ENCODE measurements around the gene AGBL1. TPM values are rescaled to one million over a fixed set of nuclear protein-coding genes. Genes with fewer than 3 reads are reported as not detected.

The AGBL1 gene
- total and polyA plus RNA-seq, 2 experiments from 2014 or later, result 0.03 TPM; not detected in 1

DNA sequence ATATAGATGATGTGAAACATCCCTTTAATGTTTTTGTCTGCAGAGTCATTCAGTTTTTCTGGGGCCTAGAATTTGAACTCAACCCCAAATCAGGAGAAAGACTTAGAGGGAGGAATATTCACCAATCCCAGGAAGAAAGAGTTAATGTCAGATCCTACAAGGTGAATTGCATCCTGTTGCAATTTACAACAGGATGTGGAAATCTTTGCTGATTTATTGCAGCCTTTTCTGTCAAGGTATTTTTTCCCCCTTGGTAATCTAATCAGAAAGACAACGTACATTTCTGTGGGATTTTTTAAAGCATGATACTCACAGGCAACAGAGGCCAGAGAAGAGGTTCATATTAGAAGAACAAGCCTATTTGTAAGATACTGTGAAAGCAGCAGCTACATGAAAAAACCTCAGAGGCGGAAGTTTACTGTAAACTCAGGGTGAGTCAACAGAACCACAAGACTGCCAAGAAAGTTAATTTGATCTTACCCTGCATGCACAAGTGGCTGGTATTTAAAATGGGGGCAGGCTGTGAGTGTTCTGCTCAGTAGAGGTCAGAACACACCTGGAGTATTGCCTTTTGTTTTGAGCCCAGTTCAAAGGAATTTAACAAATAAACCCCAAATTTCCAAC, 531.9 kb downstream of the AGBL1 start:
- TF ChIP-seq STAT1 (IDR thresholded peaks at IDR 0.05; ENCODE audit: unreplicated experiment) (no peak), POLR2AphosphoS5 (IDR thresholded peaks at IDR 0.05; ENCODE audit: low read depth) (no peak), JUNB (IDR thresholded peaks at IDR 0.05; ENCODE audit: unreplicated experiment) (no peak), EZH2phosphoT487 (IDR thresholded peaks at IDR 0.05; ENCODE audit: unreplicated experiment) (no peak), CREB1 (CRISPR knock-in tag; IDR thresholded peaks at IDR 0.05; ENCODE audit: low read depth) (no peak), NANOG (IDR thresholded peaks at IDR 0.05; ENCODE audit: borderline replicate concordance) (no peak), ZNF114 (CRISPR knock-in tag; IDR thresholded peaks at IDR 0.05) (no peak), ZNF331 (CRISPR knock-in tag; IDR thresholded peaks at IDR 0.05; ENCODE audit: low read depth) (no peak), ETS1 (IDR thresholded peaks at IDR 0.05) (no peak), EZH2 (IDR thresholded peaks at IDR 0.05; ENCODE audit: low read depth, unreplicated experiment) (no peak)
- TF ChIP-seq, protein P1, sequence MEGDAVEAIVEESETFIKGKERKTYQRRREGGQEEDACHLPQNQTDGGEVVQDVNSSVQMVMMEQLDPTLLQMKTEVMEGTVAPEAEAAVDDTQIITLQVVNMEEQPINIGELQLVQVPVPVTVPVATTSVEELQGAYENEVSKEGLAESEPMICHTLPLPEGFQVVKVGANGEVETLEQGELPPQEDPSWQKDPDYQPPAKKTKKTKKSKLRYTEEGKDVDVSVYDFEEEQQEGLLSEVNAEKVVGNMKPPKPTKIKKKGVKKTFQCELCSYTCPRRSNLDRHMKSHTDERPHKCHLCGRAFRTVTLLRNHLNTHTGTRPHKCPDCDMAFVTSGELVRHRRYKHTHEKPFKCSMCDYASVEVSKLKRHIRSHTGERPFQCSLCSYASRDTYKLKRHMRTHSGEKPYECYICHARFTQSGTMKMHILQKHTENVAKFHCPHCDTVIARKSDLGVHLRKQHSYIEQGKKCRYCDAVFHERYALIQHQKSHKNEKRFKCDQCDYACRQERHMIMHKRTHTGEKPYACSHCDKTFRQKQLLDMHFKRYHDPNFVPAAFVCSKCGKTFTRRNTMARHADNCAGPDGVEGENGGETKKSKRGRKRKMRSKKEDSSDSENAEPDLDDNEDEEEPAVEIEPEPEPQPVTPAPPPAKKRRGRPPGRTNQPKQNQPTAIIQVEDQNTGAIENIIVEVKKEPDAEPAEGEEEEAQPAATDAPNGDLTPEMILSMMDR (conservative IDR thresholded peaks at IDR 0.05; ENCODE audit: low read depth in 2 of 2), result no peak
- TF ChIP-seq, protein P2, sequence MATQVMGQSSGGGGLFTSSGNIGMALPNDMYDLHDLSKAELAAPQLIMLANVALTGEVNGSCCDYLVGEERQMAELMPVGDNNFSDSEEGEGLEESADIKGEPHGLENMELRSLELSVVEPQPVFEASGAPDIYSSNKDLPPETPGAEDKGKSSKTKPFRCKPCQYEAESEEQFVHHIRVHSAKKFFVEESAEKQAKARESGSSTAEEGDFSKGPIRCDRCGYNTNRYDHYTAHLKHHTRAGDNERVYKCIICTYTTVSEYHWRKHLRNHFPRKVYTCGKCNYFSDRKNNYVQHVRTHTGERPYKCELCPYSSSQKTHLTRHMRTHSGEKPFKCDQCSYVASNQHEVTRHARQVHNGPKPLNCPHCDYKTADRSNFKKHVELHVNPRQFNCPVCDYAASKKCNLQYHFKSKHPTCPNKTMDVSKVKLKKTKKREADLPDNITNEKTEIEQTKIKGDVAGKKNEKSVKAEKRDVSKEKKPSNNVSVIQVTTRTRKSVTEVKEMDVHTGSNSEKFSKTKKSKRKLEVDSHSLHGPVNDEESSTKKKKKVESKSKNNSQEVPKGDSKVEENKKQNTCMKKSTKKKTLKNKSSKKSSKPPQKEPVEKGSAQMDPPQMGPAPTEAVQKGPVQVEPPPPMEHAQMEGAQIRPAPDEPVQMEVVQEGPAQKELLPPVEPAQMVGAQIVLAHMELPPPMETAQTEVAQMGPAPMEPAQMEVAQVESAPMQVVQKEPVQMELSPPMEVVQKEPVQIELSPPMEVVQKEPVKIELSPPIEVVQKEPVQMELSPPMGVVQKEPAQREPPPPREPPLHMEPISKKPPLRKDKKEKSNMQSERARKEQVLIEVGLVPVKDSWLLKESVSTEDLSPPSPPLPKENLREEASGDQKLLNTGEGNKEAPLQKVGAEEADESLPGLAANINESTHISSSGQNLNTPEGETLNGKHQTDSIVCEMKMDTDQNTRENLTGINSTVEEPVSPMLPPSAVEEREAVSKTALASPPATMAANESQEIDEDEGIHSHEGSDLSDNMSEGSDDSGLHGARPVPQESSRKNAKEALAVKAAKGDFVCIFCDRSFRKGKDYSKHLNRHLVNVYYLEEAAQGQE (IDR thresholded peaks at IDR 0.05; ENCODE audit: unreplicated experiment), result no peak
- TF ChIP-seq, protein P3, sequence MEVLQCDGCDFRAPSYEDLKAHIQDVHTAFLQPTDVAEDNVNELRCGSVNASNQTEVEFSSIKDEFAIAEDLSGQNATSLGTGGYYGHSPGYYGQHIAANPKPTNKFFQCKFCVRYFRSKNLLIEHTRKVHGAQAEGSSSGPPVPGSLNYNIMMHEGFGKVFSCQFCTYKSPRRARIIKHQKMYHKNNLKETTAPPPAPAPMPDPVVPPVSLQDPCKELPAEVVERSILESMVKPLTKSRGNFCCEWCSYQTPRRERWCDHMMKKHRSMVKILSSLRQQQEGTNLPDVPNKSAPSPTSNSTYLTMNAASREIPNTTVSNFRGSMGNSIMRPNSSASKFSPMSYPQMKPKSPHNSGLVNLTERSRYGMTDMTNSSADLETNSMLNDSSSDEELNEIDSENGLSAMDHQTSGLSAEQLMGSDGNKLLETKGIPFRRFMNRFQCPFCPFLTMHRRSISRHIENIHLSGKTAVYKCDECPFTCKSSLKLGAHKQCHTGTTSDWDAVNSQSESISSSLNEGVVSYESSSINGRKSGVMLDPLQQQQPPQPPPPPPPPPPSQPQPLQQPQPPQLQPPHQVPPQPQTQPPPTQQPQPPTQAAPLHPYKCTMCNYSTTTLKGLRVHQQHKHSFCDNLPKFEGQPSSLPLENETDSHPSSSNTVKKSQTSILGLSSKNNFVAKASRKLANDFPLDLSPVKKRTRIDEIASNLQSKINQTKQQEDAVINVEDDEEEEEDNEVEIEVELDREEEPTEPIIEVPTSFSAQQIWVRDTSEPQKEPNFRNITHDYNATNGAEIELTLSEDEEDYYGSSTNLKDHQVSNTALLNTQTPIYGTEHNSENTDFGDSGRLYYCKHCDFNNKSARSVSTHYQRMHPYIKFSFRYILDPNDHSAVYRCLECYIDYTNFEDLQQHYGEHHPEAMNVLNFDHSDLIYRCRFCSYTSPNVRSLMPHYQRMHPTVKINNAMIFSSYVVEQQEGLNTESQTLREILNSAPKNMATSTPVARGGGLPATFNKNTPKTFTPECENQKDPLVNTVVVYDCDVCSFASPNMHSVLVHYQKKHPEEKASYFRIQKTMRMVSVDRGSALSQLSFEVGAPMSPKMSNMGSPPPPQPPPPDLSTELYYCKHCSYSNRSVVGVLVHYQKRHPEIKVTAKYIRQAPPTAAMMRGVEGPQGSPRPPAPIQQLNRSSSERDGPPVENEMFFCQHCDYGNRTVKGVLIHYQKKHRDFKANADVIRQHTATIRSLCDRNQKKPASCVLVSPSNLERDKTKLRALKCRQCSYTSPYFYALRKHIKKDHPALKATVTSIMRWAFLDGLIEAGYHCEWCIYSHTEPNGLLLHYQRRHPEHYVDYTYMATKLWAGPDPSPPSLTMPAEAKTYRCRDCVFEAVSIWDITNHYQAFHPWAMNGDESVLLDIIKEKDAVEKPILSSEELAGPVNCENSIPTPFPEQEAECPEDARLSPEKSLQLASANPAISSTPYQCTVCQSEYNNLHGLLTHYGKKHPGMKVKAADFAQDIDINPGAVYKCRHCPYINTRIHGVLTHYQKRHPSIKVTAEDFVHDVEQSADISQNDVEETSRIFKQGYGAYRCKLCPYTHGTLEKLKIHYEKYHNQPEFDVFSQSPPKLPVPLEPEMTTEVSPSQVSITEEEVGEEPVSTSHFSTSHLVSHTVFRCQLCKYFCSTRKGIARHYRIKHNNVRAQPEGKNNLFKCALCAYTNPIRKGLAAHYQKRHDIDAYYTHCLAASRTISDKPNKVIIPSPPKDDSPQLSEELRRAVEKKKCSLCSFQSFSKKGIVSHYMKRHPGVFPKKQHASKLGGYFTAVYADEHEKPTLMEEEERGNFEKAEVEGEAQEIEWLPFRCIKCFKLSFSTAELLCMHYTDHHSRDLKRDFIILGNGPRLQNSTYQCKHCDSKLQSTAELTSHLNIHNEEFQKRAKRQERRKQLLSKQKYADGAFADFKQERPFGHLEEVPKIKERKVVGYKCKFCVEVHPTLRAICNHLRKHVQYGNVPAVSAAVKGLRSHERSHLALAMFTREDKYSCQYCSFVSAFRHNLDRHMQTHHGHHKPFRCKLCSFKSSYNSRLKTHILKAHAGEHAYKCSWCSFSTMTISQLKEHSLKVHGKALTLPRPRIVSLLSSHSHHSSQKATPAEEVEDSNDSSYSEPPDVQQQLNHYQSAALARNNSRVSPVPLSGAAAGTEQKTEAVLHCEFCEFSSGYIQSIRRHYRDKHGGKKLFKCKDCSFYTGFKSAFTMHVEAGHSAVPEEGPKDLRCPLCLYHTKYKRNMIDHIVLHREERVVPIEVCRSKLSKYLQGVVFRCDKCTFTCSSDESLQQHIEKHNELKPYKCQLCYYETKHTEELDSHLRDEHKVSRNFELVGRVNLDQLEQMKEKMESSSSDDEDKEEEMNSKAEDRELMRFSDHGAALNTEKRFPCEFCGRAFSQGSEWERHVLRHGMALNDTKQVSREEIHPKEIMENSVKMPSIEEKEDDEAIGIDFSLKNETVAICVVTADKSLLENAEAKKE (CRISPR knock-in tag; IDR thresholded peaks at IDR 0.05), result no peak
- H3K27me3 ChIP-seq (ENCODE audit: insufficient read depth), result no peaks in the 10 kb centered on the region
- ATAC-seq (0 out of 3 replicates have a peak, but pooled peaks have one; percentile 32), DNase-seq (ENCODE audit: low spot score) (peak; percentile 10)
- Mint-ChIP-seq H3K4me3 (no peak overlapping the region), H3K27me3 (ENCODE audit: insufficient read depth, low read depth, poor library complexity) (peaks cover 1% of the 10 kb centered on the region), H3K27ac (peak overlapping the region; percentile 80), H3K4me1 (peaks cover 24% of the 10 kb centered on the region), H3K9me3 (peaks cover 9% of the 10 kb centered on the region; the same call in 1 of the 3 replicates), H3K36me3 (ENCODE audit: low read depth) (peaks cover 12% of the 10 kb centered on the region)
- H4K20me1 ChIP-seq (replicated peaks; ENCODE audit: insufficient read depth), result no peaks in the 10 kb centered on the region
- no peaks in the 10 kb centered on the region for H3F3A ChIP-seq (replicated peaks; ENCODE audit: low read depth)
- H3K36me3 ChIP-seq (ENCODE audit: insufficient read depth), result no peaks in the 10 kb centered on the region
- peaks cover 12% of the 10 kb centered on the region for H3K9me2 ChIP-seq (ENCODE audit: insufficient read depth)
- peaks cover 23% of the 10 kb centered on the region for H3K4me1 ChIP-seq (ENCODE audit: insufficient read depth)
- peak overlapping the region; percentile 34; the same call in 1 of the 2 replicates for H2AFZ ChIP-seq
- peak overlapping the region; percentile 65 for H3K27ac ChIP-seq (ENCODE audit: low read depth)
- H3K4me3 ChIP-seq, result no peak overlapping the region
- H3K4me2 ChIP-seq, result no peak overlapping the region
- no peaks in the 10 kb centered on the region for H3K79me2 ChIP-seq (replicated peaks; ENCODE audit: insufficient read depth)

Measured in GM23338 (cell line).